Stimulated activated CD4-positive, alpha-beta T cell treated with anti-CD3 and anti-CD28 coated beads, Interleukin-2, amount 100 ng/mL, for 24 hours (primary cell): ENCODE measurements around the gene SPP1.
"Not testable (repeated sequence)": the region's sequence is repeated elsewhere in the genome, so short reads cannot be mapped to it uniquely, and the experiment has no call there.

Source experiments
- DNase-seq, 2 donors: peaks; one replicate each; pipeline ENCODE4 v3.0.0-alpha.2; 2020

SPP1 gene

GRCh38 chr4:87975466-87975865 lies at the start of gene SPP1:
Gene SPP1 (plus strand): TSS chr4:87975714. CDS start chr4:87976896, 1,182 bp downstream.
- peak in 1 of 2 donors; percentile 9 for DNase-seq

GRCh38 chr4:87926554-87927098 lies 48.9 kb upstream of the SPP1 start:
- DNase-seq = no peak

- no peak for DNase-seq
Measured at GRCh38 chr4:87930629-87931028, 44.9 kb upstream of the SPP1 start.

GRCh38 chr4:87931932-87932331 lies 43.6 kb upstream of the SPP1 start:
- no peak for DNase-seq

GRCh38 chr4:87932718-87933141 lies 42.8 kb upstream of the SPP1 start:
- no peak for DNase-seq

GRCh38 chr4:87933337-87933736 lies 42.2 kb upstream of the SPP1 start:
- no peak for DNase-seq

GRCh38 chr4:87934157-87934704 lies 41.3 kb upstream of the SPP1 start:
- DNase-seq = no peak

- DNase-seq = no peak
Measured at GRCh38 chr4:87934973-87935372, 40.5 kb upstream of the SPP1 start.

GRCh38 chr4:87935954-87936353 lies 39.6 kb upstream of the SPP1 start:
- DNase-seq = not testable (repeated sequence)

- DNase-seq = no peak
Measured at GRCh38 chr4:87937523-87937922, 38.0 kb upstream of the SPP1 start.

GRCh38 chr4:87938746-87939145 lies 36.8 kb upstream of the SPP1 start:
- DNase-seq = no peak

GRCh38 chr4:87939978-87940690 lies 35.4 kb upstream of the SPP1 start:
- DNase-seq = no peak

- DNase-seq = not testable (repeated sequence)
Measured at GRCh38 chr4:87940809-87941208, 34.7 kb upstream of the SPP1 start.

- DNase-seq = no peak
Measured at GRCh38 chr4:87941537-87942392, 33.7 kb upstream of the SPP1 start.

- no peak for DNase-seq
Measured at GRCh38 chr4:87943660-87944149, 31.8 kb upstream of the SPP1 start.

- DNase-seq = no peak
Measured at GRCh38 chr4:87944967-87945366, 30.5 kb upstream of the SPP1 start.

GRCh38 chr4:87946766-87947165 lies 28.7 kb upstream of the SPP1 start:
- no peak for DNase-seq

GRCh38 chr4:87947381-87948160 lies 27.9 kb upstream of the SPP1 start:
- DNase-seq = no peak

GRCh38 chr4:87949961-87950360 lies 25.6 kb upstream of the SPP1 start:
- DNase-seq = no peak

GRCh38 chr4:87950493-87950892 lies 25.0 kb upstream of the SPP1 start:
- no peak for DNase-seq

- no peak for DNase-seq
Measured at GRCh38 chr4:87950936-87951511, 24.5 kb upstream of the SPP1 start.

- no peak for DNase-seq
Measured at GRCh38 chr4:87953826-87954225, 21.7 kb upstream of the SPP1 start.
